NCI-H345 treated with DMSO at 0.1 percent for 48 hours (cell line): ENCODE data around the gene NID2.

ENCODE experiments used
- DNase-seq: peaks from one replicate; lab custom pipeline; 2025; ENCODE audit not compliant: unreplicated experiment; lab: John Stamatoyannopoulos, UW

Gene NID2

GRCh38 chr14:52058341-52058740, 10.5 kb downstream of the NID2 start:
- DNase-seq, result no peak

GRCh38 chr14:52055167-52055566, 13.7 kb downstream of the NID2 start:
- DNase-seq, result no peak

- no peak for DNase-seq
Measured at GRCh38 chr14:52054678-52055077, 14.2 kb downstream of the NID2 start.

- DNase-seq, result no peak
Measured at GRCh38 chr14:52053044-52053443, 15.8 kb downstream of the NID2 start.

- no peak for DNase-seq
Measured at GRCh38 chr14:52052288-52052943, 16.4 kb downstream of the NID2 start.

GRCh38 chr14:52051871-52052270, 17.0 kb downstream of the NID2 start:
- DNase-seq, result no peak

GRCh38 chr14:52051251-52051650, 17.6 kb downstream of the NID2 start:
- no peak for DNase-seq

- no peak for DNase-seq
Measured at GRCh38 chr14:52049721-52050588, 18.9 kb downstream of the NID2 start.

GRCh38 chr14:52049271-52049670, 19.6 kb downstream of the NID2 start:
- DNase-seq, result no peak

GRCh38 chr14:52048641-52049204, 20.1 kb downstream of the NID2 start:
- no peak for DNase-seq

- DNase-seq, result no peak
Measured at GRCh38 chr14:52048116-52048515, 20.7 kb downstream of the NID2 start.

- DNase-seq, result no peak
Measured at GRCh38 chr14:52046376-52046917, 22.4 kb downstream of the NID2 start.

- no peak for DNase-seq
Measured at GRCh38 chr14:52044791-52045522, 23.9 kb downstream of the NID2 start.

GRCh38 chr14:52043690-52044089, 25.2 kb downstream of the NID2 start:
- no peak for DNase-seq

- no peak for DNase-seq
Measured at GRCh38 chr14:52042371-52043289, 26.2 kb downstream of the NID2 start.

GRCh38 chr14:52040598-52040997, 28.3 kb downstream of the NID2 start:
- no peak for DNase-seq

GRCh38 chr14:52039124-52039815, 29.6 kb downstream of the NID2 start:
- no peak for DNase-seq

- DNase-seq, result no peak
Measured at GRCh38 chr14:52033101-52033642, 35.7 kb downstream of the NID2 start.

GRCh38 chr14:52032204-52032801, 36.6 kb downstream of the NID2 start:
- no peak for DNase-seq
